ENCODE data around the gene PRDX2.

The PRDX2 gene

DNA sequence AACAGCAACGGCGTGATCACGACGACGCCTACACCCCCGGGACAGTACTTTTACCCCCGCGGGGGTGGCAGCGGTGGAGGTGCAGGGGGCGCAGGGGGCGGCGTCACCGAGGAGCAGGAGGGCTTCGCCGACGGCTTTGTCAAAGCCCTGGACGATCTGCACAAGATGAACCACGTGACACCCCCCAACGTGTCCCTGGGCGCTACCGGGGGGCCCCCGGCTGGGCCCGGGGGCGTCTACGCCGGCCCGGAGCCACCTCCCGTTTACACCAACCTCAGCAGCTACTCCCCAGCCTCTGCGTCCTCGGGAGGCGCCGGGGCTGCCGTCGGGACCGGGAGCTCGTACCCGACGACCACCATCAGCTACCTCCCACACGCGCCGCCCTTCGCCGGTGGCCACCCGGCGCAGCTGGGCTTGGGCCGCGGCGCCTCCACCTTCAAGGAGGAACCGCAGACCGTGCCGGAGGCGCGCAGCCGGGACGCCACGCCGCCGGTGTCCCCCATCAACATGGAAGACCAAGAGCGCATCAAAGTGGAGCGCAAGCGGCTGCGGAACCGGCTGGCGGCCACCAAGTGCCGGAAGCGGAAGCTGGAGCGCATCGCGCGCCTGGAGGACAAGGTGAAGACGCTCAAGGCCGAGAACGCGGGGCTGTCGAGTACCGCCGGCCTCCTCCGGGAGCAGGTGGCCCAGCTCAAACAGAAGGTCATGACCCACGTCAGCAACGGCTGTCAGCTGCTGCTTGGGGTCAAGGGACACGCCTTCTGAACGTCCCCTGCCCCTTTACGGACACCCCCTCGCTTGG lies 9.3 kb downstream of the PRDX2 start:
- DNase-seq (ENCODE audit: low read depth in 3 of 3) = peak in 1 of 3 donors; percentile 71

DNA sequence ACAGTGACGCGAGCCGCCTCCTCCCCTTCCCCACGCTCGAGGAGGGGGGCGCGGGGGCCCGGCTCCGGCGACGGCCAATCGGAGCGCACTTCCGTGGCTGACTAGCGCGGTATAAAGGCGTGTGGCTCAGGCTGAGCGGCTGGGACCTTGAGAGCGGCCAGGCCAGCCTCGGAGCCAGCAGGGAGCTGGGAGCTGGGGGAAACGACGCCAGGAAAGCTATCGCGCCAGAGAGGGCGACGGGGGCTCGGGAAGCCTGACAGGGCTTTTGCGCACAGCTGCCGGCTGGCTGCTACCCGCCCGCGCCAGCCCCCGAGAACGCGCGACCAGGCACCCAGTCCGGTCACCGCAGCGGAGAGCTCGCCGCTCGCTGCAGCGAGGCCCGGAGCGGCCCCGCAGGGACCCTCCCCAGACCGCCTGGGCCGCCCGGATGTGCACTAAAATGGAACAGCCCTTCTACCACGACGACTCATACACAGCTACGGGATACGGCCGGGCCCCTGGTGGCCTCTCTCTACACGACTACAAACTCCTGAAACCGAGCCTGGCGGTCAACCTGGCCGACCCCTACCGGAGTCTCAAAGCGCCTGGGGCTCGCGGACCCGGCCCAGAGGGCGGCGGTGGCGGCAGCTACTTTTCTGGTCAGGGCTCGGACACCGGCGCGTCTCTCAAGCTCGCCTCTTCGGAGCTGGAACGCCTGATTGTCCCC lies 10.1 kb downstream of the PRDX2 start, which contains the start of gene JUNB:
JUNB (plus strand) TSS at position 142 of the 706 bp plus-strand sequence; CDS start at position 428, 286 bp downstream.
- peak; percentile 94 to 96 (median 96) for DNase-seq (ENCODE audit: low read depth in 3 of 3)

DNA sequence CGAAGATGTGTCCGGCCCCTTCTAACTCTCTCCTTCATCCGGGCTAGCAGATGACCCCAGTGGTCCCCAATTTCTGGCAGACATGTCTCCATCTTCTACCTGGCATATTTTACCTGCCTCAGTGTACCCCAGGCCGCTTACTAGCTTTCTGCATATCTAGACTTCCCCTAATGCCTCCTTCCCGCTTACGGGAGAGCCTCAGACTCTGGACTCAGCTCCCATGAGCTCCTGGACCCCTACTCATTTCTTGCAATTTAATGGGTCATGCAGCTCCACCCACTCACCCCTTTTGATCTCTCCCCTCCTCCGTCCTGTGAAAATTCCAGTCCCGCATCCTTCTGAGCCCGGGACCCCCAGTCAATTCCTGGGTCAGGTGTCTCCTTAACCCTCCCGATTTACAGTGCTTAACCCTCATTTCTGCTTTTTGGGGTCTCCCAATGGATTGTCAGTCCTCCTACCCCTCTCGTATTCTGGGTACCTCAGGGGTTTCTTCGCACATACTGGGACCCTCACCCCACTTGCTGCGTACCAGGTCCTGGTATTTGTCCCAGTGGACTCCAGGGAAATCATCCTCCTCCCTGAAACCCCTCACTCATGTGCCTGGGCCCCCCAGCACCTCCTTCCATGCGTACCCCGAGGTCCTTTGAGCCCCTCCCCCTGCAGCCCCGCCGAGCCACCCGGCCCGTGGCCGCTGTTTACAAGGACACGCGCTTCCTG lies 10.8 kb downstream of the PRDX2 start:
- DNase-seq (ENCODE audit: low read depth in 3 of 3) = no peak

DNA sequence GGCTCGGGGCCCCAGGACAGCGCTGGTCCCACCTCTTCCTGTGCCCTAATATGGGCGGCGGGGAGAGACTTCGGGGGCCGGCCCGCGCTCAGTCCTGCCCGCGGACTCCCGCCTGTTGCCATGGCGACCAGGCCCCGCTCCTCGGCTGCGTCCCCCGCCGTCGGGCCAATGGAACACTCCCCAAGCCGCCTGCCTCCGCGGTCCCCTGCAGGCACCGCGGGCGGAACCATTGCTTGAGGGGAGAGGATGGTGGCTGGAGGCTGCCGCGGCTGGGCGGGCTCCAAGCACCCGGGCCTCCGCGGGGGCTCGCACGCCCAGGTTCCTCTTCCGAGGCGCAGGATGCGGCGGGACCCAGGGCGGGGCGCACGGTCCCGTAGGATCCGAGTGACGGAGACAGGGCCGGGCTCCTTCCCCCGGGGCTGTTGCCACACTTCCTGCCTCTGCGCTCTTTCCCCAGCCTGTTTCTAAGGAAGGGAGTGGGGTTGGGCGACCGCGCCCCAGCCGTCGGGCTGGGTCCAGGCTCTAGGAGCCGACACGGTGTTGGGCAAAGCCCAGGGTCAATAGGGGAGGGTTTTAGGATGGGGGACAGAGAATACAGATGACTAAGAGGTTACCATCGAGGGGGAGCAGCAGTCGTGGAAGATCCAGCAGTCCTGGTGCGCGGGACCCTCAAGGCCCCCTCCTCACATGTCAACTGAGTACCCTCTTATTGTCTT lies 11.5 kb downstream of the PRDX2 start:
- DNase-seq (ENCODE audit: low read depth in 3 of 3) = peak; percentile 94 to 97 (median 96)

DNA sequence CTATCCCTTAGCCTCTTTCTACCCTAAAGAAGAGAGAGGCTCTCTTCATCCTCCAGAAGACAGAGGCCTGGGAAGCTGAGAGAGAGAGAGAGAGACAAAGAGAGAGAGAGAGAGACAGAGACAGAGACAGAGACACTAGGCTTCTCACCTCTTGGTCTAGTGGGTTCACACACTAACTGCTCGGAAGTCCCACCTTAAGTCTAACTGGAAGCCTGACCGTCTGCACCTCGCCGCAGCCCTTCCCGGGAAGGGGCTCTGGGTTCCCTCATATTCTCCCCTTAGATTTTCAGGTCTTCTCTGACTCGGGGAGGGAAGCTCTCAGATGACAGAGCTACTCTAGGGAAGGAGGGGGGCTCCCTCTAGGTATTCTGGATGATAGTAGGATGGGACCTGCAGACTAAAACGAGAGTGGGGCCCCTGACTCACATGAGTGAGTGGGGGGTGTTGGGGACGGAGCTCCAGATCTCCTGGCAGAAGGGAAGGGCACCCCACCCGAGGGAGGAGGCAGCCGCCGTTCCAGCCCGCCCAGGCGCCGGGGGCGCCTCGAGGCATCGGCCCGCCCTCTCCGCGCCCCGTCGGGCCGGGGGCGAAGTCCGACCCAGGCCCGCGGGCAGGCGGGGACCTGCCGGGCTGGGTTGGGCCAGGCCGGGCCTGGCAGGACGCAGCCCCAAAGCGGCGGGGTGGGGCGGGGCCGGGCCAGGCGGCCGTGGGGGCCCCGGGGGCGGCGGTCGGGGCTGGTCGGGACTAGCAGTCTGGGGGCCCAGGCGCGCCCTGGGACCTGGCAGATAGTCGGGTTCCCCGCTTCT lies 12.3 kb downstream of the PRDX2 start:
- DNase-seq (ENCODE audit: low read depth in 3 of 3) = no peak

DNA sequence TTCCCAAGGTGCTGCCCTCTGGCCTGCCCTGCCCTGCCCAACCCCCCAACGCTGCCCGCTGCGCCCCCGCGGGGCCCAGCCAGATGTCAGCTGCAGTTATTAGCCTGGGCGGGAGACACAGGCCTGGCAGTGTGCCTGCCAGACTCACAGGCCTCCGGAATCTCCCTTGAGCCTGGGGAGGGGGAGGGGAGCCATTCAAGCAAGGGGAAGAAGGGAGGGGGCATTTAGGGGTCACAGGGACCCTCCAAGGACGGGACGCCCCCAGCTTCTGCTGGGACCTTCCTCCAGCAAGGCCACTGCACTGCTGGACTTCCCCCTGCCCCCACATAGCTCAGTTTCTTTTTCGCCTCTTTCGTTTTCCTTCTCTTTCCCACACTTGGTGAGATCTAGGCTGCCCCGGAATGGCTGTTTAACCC lies 12.9 kb downstream of the PRDX2 start:
- DNase-seq (ENCODE audit: low read depth in 3 of 3) = no peak

DNA sequence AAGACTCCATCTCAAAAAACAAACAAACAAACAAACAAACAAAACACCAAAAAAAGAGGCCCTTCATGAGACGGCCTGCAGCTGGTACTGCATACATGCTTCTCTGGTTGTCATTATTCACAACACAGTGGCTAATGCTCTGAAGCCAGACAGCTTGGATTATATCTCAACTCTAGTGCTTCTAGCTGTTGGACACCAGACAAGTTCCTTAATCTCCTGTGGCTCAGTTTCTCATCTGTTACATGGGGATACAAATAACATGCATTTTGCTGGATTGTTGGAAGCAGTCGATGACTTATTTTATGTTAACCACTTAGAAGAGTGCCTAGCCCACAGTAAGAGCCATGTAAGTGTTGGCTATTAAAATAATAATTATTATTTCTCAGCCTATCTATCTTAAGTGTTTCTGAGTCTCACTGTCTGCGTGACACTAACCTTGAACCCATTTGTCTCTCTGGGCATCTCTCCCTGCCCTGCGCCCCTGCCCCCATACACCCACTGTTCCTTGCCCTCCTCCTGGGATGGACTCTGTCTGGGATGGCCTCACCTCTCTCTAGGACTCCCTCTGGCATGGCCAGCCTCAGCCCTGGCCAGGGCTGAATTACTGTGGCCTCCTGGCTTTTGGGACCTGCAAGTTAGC lies 13.4 kb downstream of the PRDX2 start:
- no peak for DNase-seq (ENCODE audit: low read depth in 3 of 3)

DNA sequence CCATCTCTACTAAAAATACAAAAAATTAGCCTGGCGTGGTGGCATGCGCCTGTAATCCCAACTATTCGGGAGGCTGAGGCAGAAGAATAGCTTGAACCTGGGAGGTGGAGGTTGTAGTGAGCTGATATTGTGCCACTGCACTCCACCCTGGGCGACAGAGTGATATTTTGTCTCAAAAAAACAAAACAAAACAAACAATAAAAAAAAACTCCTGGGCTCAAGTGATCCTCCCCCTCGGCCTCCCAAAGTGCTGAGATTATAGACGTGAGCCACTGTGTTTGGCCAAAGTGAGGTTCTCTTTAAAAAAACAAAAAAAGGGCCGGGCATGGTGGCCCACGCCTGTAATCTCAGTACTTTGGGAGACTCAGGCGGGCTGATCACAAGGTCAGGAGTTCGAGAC lies 14.1 kb downstream of the PRDX2 start:
- no peak for DNase-seq (ENCODE audit: low read depth in 3 of 3)

DNA sequence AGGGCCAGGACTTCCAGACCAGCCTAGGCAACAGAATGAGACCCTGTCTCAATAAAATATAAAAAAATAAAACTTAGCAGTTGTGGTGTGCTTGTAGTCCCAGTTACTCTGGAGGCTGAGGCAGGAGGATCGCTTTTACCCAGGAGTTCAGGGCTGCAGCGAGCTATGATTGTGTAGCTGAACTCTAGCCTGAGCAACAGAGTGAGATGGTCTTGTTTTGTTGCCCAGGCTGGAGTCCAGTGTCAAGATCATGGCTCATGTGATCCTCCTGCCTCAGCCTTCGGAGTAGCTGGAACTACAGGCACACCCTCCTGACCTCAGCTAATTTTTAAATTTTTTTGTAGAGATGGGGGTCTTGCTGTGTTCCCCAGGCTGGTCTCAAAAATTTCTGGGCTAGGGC lies 14.6 kb downstream of the PRDX2 start:
- no peak for DNase-seq (ENCODE audit: low read depth in 3 of 3)

DNA sequence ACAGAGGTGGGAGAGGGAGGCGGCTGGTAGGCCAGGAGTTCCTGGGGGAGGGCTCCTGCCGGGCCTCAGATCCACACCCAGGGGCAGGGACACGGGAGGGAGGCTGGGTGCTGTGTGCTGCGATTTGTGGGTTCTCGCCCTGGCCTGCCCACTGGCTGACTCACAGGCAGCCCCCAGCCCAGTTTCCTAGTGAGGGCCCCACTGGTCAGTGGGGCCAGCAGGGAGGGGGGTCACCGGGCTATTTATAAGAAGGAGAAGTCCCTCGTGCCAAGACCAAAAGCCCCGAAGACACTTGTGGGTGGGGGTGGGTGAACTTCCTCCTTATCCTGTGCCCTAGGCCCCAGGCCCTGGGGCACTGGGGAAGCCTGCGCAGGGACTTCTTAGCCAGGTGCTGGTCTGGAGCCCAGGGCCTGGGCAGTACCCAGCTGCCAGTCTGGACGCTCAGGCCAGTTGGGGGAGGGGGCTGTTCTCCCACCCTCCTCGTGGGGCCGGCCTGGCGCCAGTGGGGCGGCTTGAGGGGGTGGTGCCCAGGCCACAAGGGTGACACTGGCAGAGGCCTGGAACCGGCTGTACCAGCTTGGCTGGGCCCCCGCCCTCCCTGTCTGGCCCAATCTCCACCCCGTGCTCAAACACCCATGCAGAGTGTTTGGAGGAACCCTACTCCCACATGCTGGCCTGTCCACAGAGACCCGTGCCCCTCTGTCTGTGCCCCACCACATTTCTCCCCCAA lies 15.3 kb downstream of the PRDX2 start:
- no peak for DNase-seq (ENCODE audit: low read depth in 3 of 3)

DNA sequence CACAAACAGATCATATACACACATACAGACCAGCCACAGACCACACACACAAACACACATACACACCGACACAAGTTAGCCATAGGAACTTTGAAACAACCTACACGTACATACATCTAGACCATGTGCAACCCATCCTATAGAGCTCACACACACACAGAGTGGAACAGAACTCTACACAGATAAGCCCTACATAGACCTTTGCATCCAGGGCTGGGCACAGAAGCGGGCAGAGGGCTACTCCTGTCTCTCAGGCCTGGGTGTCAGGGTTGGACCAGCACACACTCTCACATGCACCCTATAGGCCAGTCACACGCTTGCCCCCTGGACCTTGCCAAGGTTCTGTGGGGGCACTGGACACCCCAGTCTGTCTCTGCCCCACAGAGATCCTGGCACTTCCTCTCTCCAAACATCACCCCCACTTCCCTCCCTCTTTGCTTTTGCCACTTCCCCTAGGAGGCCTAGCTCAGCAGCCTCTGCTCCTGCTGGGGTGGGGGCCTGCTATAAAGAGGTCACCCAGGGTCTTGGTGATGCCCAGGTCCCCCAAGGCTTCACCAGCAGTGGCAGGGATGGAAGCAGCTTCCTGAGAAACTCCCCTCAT lies 16.1 kb downstream of the PRDX2 start:
- no peak for DNase-seq (ENCODE audit: low read depth in 3 of 3)

DNA sequence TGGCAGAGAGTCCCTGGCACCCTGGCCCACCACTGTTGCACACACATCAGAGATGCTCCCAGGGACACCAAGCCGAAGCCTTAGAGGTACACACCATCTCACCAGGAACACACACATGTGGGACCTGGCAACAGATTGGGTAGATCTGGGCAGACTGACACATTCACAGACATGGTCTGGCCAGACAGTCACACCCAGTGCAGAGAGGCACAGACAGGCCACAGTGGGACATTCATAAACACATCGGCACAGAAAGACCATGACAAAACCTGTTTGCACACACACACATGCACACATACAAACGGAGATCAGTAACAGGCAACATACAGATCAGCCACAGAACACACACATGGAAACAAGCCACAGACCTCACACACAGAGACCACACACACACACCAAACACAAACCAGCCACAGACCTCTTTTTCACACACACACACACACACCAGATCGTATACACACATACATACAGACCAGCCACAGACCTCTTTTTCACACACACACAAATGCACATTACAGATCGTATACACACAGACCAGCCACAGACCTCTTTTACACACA lies 16.6 kb downstream of the PRDX2 start:
- no peak for DNase-seq (ENCODE audit: low read depth in 3 of 3)

DNA sequence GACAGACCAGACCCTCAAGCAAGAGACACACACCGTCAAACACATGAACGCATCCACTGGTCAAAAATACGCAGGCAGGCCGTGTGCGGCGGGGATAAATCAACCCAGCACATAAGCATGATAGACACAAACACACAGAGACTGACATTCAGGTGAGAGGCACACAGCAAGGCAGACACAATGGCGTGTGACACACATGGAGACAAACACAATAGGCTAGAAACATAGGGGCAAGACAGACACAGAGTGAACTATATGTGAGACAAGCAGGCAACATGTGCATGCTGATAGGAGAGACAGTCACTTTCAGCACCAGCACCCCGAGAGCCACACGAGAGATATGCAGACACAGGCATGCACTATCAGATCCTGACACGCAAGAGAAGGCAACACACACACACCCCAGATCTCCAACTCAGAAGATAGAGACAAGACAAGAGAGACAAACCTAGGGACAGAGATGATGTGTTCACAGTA lies 17.2 kb downstream of the PRDX2 start:
- no peak for DNase-seq (ENCODE audit: low read depth in 3 of 3)

DNA sequence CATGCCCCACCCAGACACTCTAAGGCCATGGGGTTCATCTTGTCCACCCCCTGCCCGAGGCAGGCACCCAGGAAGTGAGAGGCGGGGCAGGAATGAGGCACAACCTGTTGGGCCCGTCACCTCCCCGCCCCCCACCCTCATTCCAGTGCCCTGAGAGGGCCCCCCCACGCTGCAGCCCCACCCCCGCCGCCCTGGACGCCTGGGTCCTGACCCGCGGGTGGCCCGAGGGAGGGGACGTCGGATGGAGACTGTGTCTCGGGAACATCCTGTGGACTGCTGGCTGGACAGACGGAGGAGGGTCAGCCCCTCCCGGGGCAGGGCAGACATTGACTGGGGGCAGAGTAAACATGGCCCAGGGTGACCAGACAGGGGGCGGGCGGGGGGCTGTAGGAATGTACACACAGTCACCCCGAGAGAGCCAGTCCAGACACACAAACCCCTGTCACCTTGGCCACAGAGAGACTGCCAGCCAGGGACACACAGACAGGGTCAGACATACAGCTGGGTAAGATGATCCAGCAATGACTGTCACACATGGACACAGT lies 17.7 kb downstream of the PRDX2 start:
- no peak for DNase-seq (ENCODE audit: low read depth in 3 of 3)

DNA sequence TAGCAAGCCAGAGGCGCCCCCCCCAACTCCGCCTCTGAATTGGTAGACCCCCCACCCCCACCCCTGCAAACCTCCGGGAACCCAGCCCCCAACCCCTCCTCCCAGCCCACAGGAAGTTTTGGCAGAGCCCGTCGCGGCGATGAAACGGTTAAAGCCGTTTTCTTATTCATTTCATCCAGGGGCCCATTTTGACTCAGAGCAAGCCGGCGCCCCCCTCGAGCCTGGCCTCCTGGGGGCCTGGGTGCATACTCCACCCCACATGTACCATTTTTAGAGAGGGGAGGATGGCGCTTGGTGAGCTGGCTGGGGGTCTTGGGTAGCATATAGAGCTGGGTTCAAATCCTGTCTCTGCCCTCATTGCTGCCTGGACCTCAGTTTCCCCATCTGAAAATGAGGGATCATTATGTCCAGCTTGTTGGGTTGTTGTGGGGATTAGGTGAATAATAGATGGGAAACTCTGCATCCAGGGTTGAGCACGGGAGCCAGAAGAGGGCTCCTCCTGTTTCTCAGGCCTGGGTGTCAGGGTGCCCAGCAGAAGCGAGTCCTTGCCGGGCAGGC lies 18.2 kb downstream of the PRDX2 start:
- peak in 1 of 3 donors; percentile 58 for DNase-seq (ENCODE audit: low read depth in 3 of 3)

DNA sequence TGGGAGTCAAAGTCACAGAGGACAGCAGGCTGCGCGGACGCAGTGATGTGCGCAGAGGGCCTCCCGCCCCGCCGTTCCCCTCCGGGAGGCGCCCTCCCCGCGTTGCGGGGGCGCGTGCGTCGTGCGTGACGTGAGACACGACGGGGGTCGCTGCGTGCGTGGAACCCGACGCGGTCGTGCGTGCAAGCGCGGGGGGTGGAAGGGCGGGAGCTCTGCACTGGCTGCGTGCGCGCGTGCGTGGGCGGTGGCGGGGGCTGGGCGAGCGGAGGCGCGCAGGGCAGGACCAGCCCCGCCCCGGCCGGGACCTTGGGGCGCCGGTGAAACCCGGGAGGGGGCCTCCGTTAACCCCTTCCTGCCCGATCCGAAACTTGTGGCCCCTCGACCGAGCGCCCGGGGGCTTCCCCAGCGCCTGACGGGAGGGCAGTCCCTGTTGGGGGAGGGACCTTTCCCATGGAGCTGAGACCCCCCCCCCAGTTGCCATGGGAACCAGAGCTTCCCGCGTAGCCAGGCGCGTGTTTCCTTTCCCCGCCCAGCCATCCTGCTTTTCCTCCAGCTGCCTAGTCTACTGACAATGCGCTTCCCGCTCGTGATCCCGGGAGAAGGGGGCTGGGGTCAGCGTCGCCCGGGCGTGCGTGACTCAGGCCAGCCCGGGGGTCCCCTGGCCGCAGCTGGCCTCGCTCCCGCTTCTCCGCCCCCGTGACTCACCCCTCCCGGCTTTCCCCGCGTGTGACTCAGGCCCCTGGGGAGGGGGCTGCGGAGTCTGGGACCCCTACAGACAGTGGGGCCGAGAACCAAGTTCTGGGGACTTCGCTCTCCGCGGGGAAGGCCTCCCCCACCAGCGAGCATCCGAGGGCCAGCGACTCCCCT lies 18.9 kb downstream of the PRDX2 start:
- peak in 2 of 3 donors; percentile 71 to 89 for DNase-seq (ENCODE audit: low read depth in 3 of 3)

DNA sequence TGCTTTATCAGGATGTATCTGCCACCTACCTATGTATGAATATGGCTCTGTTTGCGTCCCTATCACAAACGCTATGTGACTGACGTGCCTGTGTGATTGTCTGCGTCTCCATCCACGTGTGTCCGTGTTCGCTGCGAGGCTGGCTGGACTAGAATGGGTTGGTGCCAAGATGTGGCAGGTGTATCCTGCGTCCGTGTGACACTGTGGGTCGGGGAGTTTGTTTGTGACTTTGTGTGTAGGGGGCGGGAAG lies 19.5 kb downstream of the PRDX2 start:
- no peak for DNase-seq (ENCODE audit: low read depth in 3 of 3)
